ENCODE measurements around the gene SSH2. TPM values are rescaled to one million over a fixed set of nuclear protein-coding genes. Genes with fewer than 3 reads are reported as not detected.

SSH2 gene
- total RNA-seq, 1 donor from 2014 or later = 42.8 TPM

GRCh38 chr17:29711588-29712385, 218.2 kb downstream of the SSH2 start:
- Mint-ChIP-seq H3K27me3 (no peaks in the 10 kb centered on the region), H3K36me3 (ENCODE audit: low read depth) (peaks cover 33% of the 10 kb centered on the region), H3K9me3 (peaks cover 4% of the 10 kb centered on the region), H3K4me3 (no peak overlapping the region), H3K27ac (peak overlapping the region; percentile 42), H3K4me1 (peaks cover 29% of the 10 kb centered on the region)
- no peak for DNase-seq
- intact Hi-C loops (cut with micrococcal nuclease) = no loop called here

GRCh38 chr17:29710891-29711418, 219.1 kb downstream of the SSH2 start:
- H3K4me1 Mint-ChIP-seq = peaks cover 32% of the 10 kb centered on the region
- H3K27ac Mint-ChIP-seq = no peak overlapping the region
- H3K9me3 Mint-ChIP-seq = peaks cover 4% of the 10 kb centered on the region
- DNase-seq = no peak
- intact Hi-C loops (cut with micrococcal nuclease) = no loop called here
- peaks cover 34% of the 10 kb centered on the region for H3K36me3 Mint-ChIP-seq (ENCODE audit: low read depth)
- no peak overlapping the region for H3K4me3 Mint-ChIP-seq
- no peaks in the 10 kb centered on the region for H3K27me3 Mint-ChIP-seq

- Mint-ChIP-seq H3K27me3 (no peaks in the 10 kb centered on the region), H3K4me3 (no peak overlapping the region), H3K36me3 (ENCODE audit: low read depth) (peaks cover 32% of the 10 kb centered on the region), H3K27ac (no peak overlapping the region), H3K4me1 (peaks cover 30% of the 10 kb centered on the region), H3K9me3 (peaks cover 4% of the 10 kb centered on the region)
- no peak for DNase-seq
- intact Hi-C loops (cut with micrococcal nuclease) = no loop called here
Observed at GRCh38 chr17:29710520-29710884, 219.5 kb downstream of the SSH2 start.

- no peak overlapping the region for H3K27ac Mint-ChIP-seq
- intact Hi-C loops (cut with micrococcal nuclease) = loop anchor here (10.0 kb wide), 1 partner anchor 415 kb away; the partner anchor contains the start of gene NUFIP2
- no peak overlapping the region for H3K4me3 Mint-ChIP-seq
- peaks cover 29% of the 10 kb centered on the region for H3K36me3 Mint-ChIP-seq (ENCODE audit: low read depth)
- peaks cover 4% of the 10 kb centered on the region for H3K9me3 Mint-ChIP-seq
- DNase-seq = no peak
- H3K27me3 Mint-ChIP-seq = no peaks in the 10 kb centered on the region
- peaks cover 35% of the 10 kb centered on the region for H3K4me1 Mint-ChIP-seq
Observed at GRCh38 chr17:29709866-29710519, 220.0 kb downstream of the SSH2 start.

GRCh38 chr17:29707212-29707571, 222.8 kb downstream of the SSH2 start:
- peak overlapping the region; percentile 99 for H3K27ac Mint-ChIP-seq
- peaks cover 26% of the 10 kb centered on the region for H3K36me3 Mint-ChIP-seq (ENCODE audit: low read depth)
- peak overlapping the region; percentile 89 for H3K4me3 Mint-ChIP-seq
- DNase-seq = no peak
- no peaks in the 10 kb centered on the region for H3K27me3 Mint-ChIP-seq
- intact Hi-C loops (cut with micrococcal nuclease) = loop anchor here (2.0 to 10.0 kb wide), 4 partner anchors 16 to 412 kb away; partner anchors contain the start of gene NUFIP2
- peaks cover 27% of the 10 kb centered on the region for H3K4me1 Mint-ChIP-seq
- no peaks in the 10 kb centered on the region for H3K9me3 Mint-ChIP-seq

- peaks cover 26% of the 10 kb centered on the region for H3K4me1 Mint-ChIP-seq
- no peaks in the 10 kb centered on the region for H3K9me3 Mint-ChIP-seq
- no peak for DNase-seq
- peak overlapping the region; percentile 89 for H3K4me3 Mint-ChIP-seq
- intact Hi-C loops (cut with micrococcal nuclease) = loop anchor here (1.0 to 10.0 kb wide), 5 partner anchors 17 to 411 kb away; partner anchors contain the start of gene NUFIP2
- peaks cover 19% of the 10 kb centered on the region for H3K36me3 Mint-ChIP-seq (ENCODE audit: low read depth)
- H3K27ac Mint-ChIP-seq = peak overlapping the region; percentile 99
- no peaks in the 10 kb centered on the region for H3K27me3 Mint-ChIP-seq
Observed at GRCh38 chr17:29706045-29706431, 224.0 kb downstream of the SSH2 start.

- Mint-ChIP-seq H3K9me3 (no peaks in the 10 kb centered on the region), H3K36me3 (ENCODE audit: low read depth) (peaks cover 15% of the 10 kb centered on the region), H3K4me3 (peak overlapping the region; percentile 73), H3K27ac (peak overlapping the region; percentile 91), H3K4me1 (peaks cover 20% of the 10 kb centered on the region), H3K27me3 (no peaks in the 10 kb centered on the region)
- intact Hi-C loops (cut with micrococcal nuclease) = loop anchor here (1.0 to 10.0 kb wide), 2 partner anchors 13 to 411 kb away; partner anchors contain the start of gene NUFIP2
- DNase-seq = no peak
Observed at GRCh38 chr17:29705386-29705785, 224.6 kb downstream of the SSH2 start.

GRCh38 chr17:29699283-29699682, 230.7 kb downstream of the SSH2 start:
- no peak for DNase-seq
- intact Hi-C loops (cut with micrococcal nuclease) = no loop called here
- Mint-ChIP-seq H3K27me3 (no peaks in the 10 kb centered on the region), H3K27ac (no peak overlapping the region), H3K9me3 (no peaks in the 10 kb centered on the region), H3K4me3 (no peak overlapping the region), H3K4me1 (peaks cover 4% of the 10 kb centered on the region), H3K36me3 (ENCODE audit: low read depth) (peaks cover 42% of the 10 kb centered on the region)

- H3K4me3 Mint-ChIP-seq = no peak overlapping the region
- no peaks in the 10 kb centered on the region for H3K27me3 Mint-ChIP-seq
- peaks cover 4% of the 10 kb centered on the region for H3K4me1 Mint-ChIP-seq
- no peak overlapping the region for H3K27ac Mint-ChIP-seq
- no peaks in the 10 kb centered on the region for H3K9me3 Mint-ChIP-seq
- no peak for DNase-seq
- H3K36me3 Mint-ChIP-seq (ENCODE audit: low read depth) = peaks cover 43% of the 10 kb centered on the region
- intact Hi-C loops (cut with micrococcal nuclease) = no loop called here
Observed at GRCh38 chr17:29698837-29699236, 231.2 kb downstream of the SSH2 start.

GRCh38 chr17:29698019-29698777, 231.8 kb downstream of the SSH2 start:
- H3K27me3 Mint-ChIP-seq = no peaks in the 10 kb centered on the region
- peaks cover 45% of the 10 kb centered on the region for H3K36me3 Mint-ChIP-seq (ENCODE audit: low read depth)
- DNase-seq = no peak
- no peak overlapping the region for H3K4me3 Mint-ChIP-seq
- H3K27ac Mint-ChIP-seq = peak overlapping the region; percentile 12
- peaks cover 4% of the 10 kb centered on the region for H3K4me1 Mint-ChIP-seq
- H3K9me3 Mint-ChIP-seq = no peaks in the 10 kb centered on the region
- intact Hi-C loops (cut with micrococcal nuclease) = no loop called here

- Mint-ChIP-seq H3K9me3 (no peaks in the 10 kb centered on the region), H3K4me1 (peaks cover 8% of the 10 kb centered on the region), H3K27ac (no peak overlapping the region), H3K36me3 (ENCODE audit: low read depth) (peaks cover 38% of the 10 kb centered on the region), H3K27me3 (no peaks in the 10 kb centered on the region), H3K4me3 (no peak overlapping the region)
- intact Hi-C loops (cut with micrococcal nuclease) = no loop called here
- DNase-seq = no peak
Observed at GRCh38 chr17:29697371-29697770, 232.7 kb downstream of the SSH2 start.

- Mint-ChIP-seq H3K27ac (peak overlapping the region; percentile 3), H3K27me3 (no peaks in the 10 kb centered on the region), H3K4me1 (peaks cover 16% of the 10 kb centered on the region), H3K4me3 (no peak overlapping the region), H3K9me3 (no peaks in the 10 kb centered on the region), H3K36me3 (ENCODE audit: low read depth) (peaks cover 36% of the 10 kb centered on the region)
- intact Hi-C loops (cut with micrococcal nuclease) = no loop called here
- DNase-seq = no peak
Observed at GRCh38 chr17:29694918-29695563, 235.0 kb downstream of the SSH2 start.

GRCh38 chr17:29693751-29694150, 236.3 kb downstream of the SSH2 start:
- DNase-seq = no peak
- Mint-ChIP-seq H3K4me1 (peaks cover 16% of the 10 kb centered on the region), H3K27me3 (no peaks in the 10 kb centered on the region), H3K27ac (peak overlapping the region; percentile 70), H3K36me3 (ENCODE audit: low read depth) (peaks cover 33% of the 10 kb centered on the region), H3K4me3 (no peak overlapping the region), H3K9me3 (no peaks in the 10 kb centered on the region)
- intact Hi-C loops (cut with micrococcal nuclease) = no loop called here
